HG02588 (cell line): ENCODE measurements around the gene LRRC63.
"Not testable (repeated sequence)": the region's sequence is repeated elsewhere in the genome, so short reads cannot be mapped to it uniquely, and the experiment has no call there.

Experiments
- ATAC-seq: cut with Tn5 transposase; IDR thresholded peaks from one replicate; pipeline ENCODE4 v1.9.1; 2021; ENCODE audit warnings: mild to moderate bottlenecking, moderate library complexity; ENCODE audit not compliant: unreplicated experiment

The LRRC63 gene

GRCh38 chr13:46211483-46212351 lies at the start of gene LRRC63:
TSS of gene LRRC63 (plus strand) at chr13:46211928. CDS start at chr13:46213035, 1,107 bp downstream.
- ATAC-seq: peak; percentile 97

- ATAC-seq: not testable (repeated sequence)
Measured at GRCh38 chr13:46162741-46163140, 49.0 kb upstream of the LRRC63 start.

- no peak for ATAC-seq
Measured at GRCh38 chr13:46164661-46165060, 47.1 kb upstream of the LRRC63 start.

- peak; percentile 51 for ATAC-seq
Measured at GRCh38 chr13:46165485-46166223, 46.1 kb upstream of the LRRC63 start.

GRCh38 chr13:46166224-46166584 lies 45.5 kb upstream of the LRRC63 start:
- ATAC-seq: no peak

GRCh38 chr13:46166947-46167610 lies 44.6 kb upstream of the LRRC63 start:
- no peak for ATAC-seq

- ATAC-seq: peak; percentile 35
Measured at GRCh38 chr13:46168341-46168740, 43.4 kb upstream of the LRRC63 start.

- no peak for ATAC-seq
Measured at GRCh38 chr13:46168783-46169182, 42.9 kb upstream of the LRRC63 start.

- no peak for ATAC-seq
Measured at GRCh38 chr13:46169758-46170157, 42.0 kb upstream of the LRRC63 start.

GRCh38 chr13:46170268-46170667 lies 41.5 kb upstream of the LRRC63 start:
- no peak for ATAC-seq

- no peak for ATAC-seq
Measured at GRCh38 chr13:46170687-46171086, 41.0 kb upstream of the LRRC63 start.

GRCh38 chr13:46171217-46171616 lies 40.5 kb upstream of the LRRC63 start:
- no peak for ATAC-seq

- ATAC-seq: no peak
Measured at GRCh38 chr13:46171739-46172138, 40.0 kb upstream of the LRRC63 start.

GRCh38 chr13:46172531-46172991 lies 39.2 kb upstream of the LRRC63 start:
- ATAC-seq: no peak

GRCh38 chr13:46173656-46174055 lies 38.1 kb upstream of the LRRC63 start:
- ATAC-seq: peak; percentile 41

- peak; percentile 35 for ATAC-seq
Measured at GRCh38 chr13:46176756-46177155, 35.0 kb upstream of the LRRC63 start.

- ATAC-seq: no peak
Measured at GRCh38 chr13:46178143-46178542, 33.6 kb upstream of the LRRC63 start.

- ATAC-seq: no peak
Measured at GRCh38 chr13:46178821-46179220, 32.9 kb upstream of the LRRC63 start.

- no peak for ATAC-seq
Measured at GRCh38 chr13:46179491-46179908, 32.2 kb upstream of the LRRC63 start.

- ATAC-seq: no peak
Measured at GRCh38 chr13:46179969-46180763, 31.6 kb upstream of the LRRC63 start.
